Uterus (tissue), 4 donors: Measurements from ENCODE around the gene HSD3B2. TPM values are rescaled to one million over a fixed set of nuclear protein-coding genes. Genes with fewer than 3 reads are reported as not detected.

Experiments used
- DNase-seq, 2 donors: peaks; one replicate each; pipeline ENCODE4 v3.0.0-alpha.2; 2019 to 2020
- H3K27ac ChIP-seq, 2 donors: fragments of 200-600 bp; sonication (generic); 1 replicate in 1 of 2; 2 replicates in 1 of 2; pipeline ENCODE4 v1.5.1; 2016 to 2018
- H3K27me3 ChIP-seq, 2 donors: fragments of 200-600 bp; sonication (generic); one replicate each; pipeline ENCODE4 v1.5.1; 2018 to 2019; ENCODE audit warnings: control low read depth in 1 of 2
- H3K36me3 ChIP-seq, 2 donors: fragments of 200-600 bp; sonication (generic); one replicate each; pipeline ENCODE4 v1.5.1; 2019; ENCODE audit warnings: control low read depth in 1 of 2
- H3K4me1 ChIP-seq, 2 donors: fragments of 200-600 bp; sonication (generic); one replicate each; pipeline ENCODE4 v1.5.1; 2018 to 2019; ENCODE audit warnings: control low read depth in 1 of 2
- H3K4me3 ChIP-seq, 2 donors: fragments of 200-600 bp; sonication (generic); 1 replicate in 1 of 2; 2 replicates in 1 of 2; pipeline ENCODE4 v1.5.1; 2018 to 2019; ENCODE audit warnings: mild to moderate bottlenecking in 1 of 2
- H3K9me3 ChIP-seq, 2 donors: fragments of 200-600 bp; sonication (generic); one replicate each; pipeline ENCODE4 v1.5.1; 2019; ENCODE audit warnings: control low read depth in 1 of 2
- POLR2A ChIP-seq, 2 donors: fragments of 450-650 bp; IDR thresholded peaks; one replicate each; pipeline ENCODE4 v1.6.1; 2016; ENCODE audit warnings: antibody characterized with exemption in 2 of 2, mild to moderate bottlenecking in 1 of 2, moderate library complexity in 1 of 2
- intact Hi-C: fragments of 100-400 bp; cut with DNase I; formaldehyde crosslinking; loops from one replicate; pipeline ENCODE4 v1.15.1; 2023; ENCODE audit warnings: low total_unique reads
- total RNA-seq, 4 donors: library from RNA; depleted of rRNA in 3 of 4; stranded (reverse); fragments of >200 nt in 3 of 4; gene quantifications; one replicate each; pipeline versions ENCODE4 v1.1.0 to v1.2.4, GENCODE V29; 2014 to 2023
- TF ChIP-seq, protein P1 (sequence below), 4 experiments: fragments of 200-600 bp in 2 of 4; fragments of 450-650 bp in 2 of 4; sonication (generic) in 2 of 4; IDR thresholded peaks; one replicate each; pipeline ENCODE4 v1.5.1; 2016 to 2019; ENCODE audit warnings: antibody characterized with exemption in 4 of 4, mild to moderate bottlenecking in 2 of 4, moderate library complexity in 1 of 4
- donor health status: DM: yes; HTN: yes; CAD: no.

HSD3B2 gene
- total RNA-seq, 4 donors from 2014 or later = 0.49 TPM; not detected in 3

DNA sequence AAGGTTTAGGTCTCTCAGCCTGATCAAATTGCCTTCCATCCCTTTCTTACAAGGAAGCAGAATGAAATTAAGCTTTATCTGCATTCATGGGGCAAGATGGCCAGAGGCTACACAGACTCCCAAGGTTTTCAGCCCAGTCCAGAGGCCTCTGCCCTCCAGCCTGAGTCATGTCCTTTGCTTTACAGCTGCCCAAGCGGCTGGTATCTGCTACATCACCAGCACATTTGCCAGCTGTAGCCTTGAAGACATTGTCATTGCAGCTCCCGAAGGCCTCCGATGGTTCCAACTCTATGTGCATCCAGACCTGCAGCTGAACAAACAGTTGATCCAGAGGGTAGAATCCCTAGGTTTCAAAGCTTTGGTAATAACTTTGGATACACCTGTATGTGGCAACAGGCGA, 30.4 kb upstream of the HSD3B2 start:
- TF ChIP-seq, protein P1, sequence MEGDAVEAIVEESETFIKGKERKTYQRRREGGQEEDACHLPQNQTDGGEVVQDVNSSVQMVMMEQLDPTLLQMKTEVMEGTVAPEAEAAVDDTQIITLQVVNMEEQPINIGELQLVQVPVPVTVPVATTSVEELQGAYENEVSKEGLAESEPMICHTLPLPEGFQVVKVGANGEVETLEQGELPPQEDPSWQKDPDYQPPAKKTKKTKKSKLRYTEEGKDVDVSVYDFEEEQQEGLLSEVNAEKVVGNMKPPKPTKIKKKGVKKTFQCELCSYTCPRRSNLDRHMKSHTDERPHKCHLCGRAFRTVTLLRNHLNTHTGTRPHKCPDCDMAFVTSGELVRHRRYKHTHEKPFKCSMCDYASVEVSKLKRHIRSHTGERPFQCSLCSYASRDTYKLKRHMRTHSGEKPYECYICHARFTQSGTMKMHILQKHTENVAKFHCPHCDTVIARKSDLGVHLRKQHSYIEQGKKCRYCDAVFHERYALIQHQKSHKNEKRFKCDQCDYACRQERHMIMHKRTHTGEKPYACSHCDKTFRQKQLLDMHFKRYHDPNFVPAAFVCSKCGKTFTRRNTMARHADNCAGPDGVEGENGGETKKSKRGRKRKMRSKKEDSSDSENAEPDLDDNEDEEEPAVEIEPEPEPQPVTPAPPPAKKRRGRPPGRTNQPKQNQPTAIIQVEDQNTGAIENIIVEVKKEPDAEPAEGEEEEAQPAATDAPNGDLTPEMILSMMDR (IDR thresholded peaks at IDR 0.05) = no peak
- TF ChIP-seq POLR2A (IDR thresholded peaks at IDR 0.05) = no peak
- Histone ChIP-seq H3K4me3 (no peak overlapping the region), H3K27ac (no peak overlapping the region), H3K27me3 (no peaks in the 10 kb centered on the region), H3K4me1 (no peaks in the 10 kb centered on the region), H3K36me3 (no peaks in the 10 kb centered on the region), H3K9me3 (no peaks in the 10 kb centered on the region)
- DNase-seq = no peak
- intact Hi-C loops = no loop called here

DNA sequence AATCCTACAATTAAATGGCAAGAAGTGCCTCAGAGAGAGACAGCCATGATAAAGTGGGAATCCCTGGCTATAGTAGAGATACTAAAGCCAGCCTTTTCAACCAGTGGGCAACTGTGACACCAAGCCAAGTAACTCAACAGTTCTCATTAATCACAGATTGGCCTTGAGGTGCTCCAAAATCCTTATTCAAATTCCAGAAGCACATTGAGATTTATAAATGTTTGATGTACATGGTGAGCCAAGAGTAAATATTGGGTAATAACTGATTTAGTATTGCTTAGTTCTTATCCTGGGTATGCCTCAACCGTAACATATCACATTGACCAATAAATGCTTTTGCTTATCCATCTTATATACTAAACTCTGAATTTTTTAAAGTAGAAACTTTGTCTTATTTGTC, 29.3 kb upstream of the HSD3B2 start:
- TF ChIP-seq, protein P1 (IDR thresholded peaks at IDR 0.05) = no peak
- no peak for TF ChIP-seq POLR2A (IDR thresholded peaks at IDR 0.05)
- Histone ChIP-seq H3K9me3 (no peaks in the 10 kb centered on the region), H3K27ac (no peak overlapping the region), H3K4me1 (no peaks in the 10 kb centered on the region), H3K27me3 (no peaks in the 10 kb centered on the region), H3K36me3 (no peaks in the 10 kb centered on the region), H3K4me3 (no peak overlapping the region)
- intact Hi-C loops = no loop called here
- DNase-seq = no peak

DNA sequence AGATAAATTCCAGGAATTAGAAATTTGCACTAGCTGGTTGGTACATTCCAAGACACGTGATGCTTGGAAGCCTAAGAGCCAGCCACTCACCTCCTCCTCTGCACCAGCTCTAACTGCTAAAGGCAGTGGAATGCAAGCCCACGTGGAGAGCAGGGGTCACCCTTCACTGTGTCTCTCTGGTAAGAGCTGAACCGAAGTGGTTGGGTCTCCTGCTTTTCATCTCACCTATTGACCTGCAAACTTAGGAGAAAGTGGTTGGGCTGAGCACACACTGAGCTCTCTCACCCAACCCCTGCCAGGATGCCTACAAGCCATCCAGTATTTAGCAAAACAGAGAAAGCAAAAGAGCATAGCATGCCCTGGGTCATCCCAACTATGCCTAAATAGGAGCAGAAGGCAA, 27.1 kb upstream of the HSD3B2 start:
- H3K4me3 ChIP-seq = no peak overlapping the region
- no peaks in the 10 kb centered on the region for H3K27me3 ChIP-seq
- intact Hi-C loops = no loop called here
- H3K36me3 ChIP-seq = no peaks in the 10 kb centered on the region
- no peak overlapping the region for H3K27ac ChIP-seq
- DNase-seq = no peak
- no peak for TF ChIP-seq POLR2A (IDR thresholded peaks at IDR 0.05)
- H3K4me1 ChIP-seq = no peaks in the 10 kb centered on the region
- no peaks in the 10 kb centered on the region for H3K9me3 ChIP-seq

DNA sequence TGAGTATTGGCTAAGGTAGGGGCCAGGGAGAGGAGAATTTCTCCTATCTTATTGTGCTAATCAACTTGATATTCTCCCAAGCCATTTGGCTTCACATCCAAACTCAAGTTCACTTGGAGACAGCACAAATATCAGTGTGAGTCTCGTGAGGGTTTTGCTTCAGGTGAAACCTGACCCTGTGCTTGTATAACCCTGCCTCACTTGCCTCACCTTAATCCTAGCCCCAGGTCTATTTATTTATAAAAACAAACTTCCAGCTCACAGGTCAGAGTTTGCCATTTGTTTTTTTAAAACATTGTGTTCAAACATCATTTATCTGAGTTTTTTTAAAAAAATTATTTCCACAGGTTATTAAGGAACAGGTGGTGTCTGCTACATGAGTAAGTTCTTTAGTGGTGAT, 26.5 kb upstream of the HSD3B2 start:
- intact Hi-C loops = no loop called here

DNA sequence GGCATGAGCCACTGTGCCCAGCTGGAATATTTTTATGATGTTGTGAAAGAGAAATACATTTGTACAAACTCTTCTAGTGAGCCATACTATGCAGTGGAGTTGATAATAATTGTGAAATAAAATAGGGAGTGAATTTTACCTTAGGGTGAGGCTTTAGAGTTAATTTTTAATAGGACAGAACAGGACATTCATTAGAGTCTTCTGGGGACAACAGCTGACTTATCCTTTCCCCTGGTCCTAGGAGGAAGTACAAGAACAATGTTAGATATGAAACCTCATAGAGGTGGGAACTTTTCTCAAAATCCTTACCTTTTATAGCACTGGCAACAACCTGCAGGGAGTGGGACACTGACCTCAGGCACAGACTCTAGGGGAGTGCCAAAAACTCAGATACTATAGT, 24.4 kb upstream of the HSD3B2 start:
- Histone ChIP-seq H3K4me3 (no peak overlapping the region), H3K27me3 (no peaks in the 10 kb centered on the region), H3K9me3 (no peaks in the 10 kb centered on the region), H3K4me1 (no peaks in the 10 kb centered on the region), H3K36me3 (no peaks in the 10 kb centered on the region), H3K27ac (no peak overlapping the region)
- TF ChIP-seq, protein P1 (IDR thresholded peaks at IDR 0.05) = no peak
- TF ChIP-seq POLR2A (IDR thresholded peaks at IDR 0.05) = no peak
- no peak for DNase-seq
- intact Hi-C loops = no loop called here

More for the DNA sequence above, 26.5 kb upstream of the HSD3B2 start:
- no peak for TF ChIP-seq POLR2A (IDR thresholded peaks at IDR 0.05)
- TF ChIP-seq, protein P1 (IDR thresholded peaks at IDR 0.05) = no peak
- H3K9me3 ChIP-seq = no peaks in the 10 kb centered on the region
- H3K4me1 ChIP-seq = no peaks in the 10 kb centered on the region
- no peak overlapping the region for H3K27ac ChIP-seq
- H3K27me3 ChIP-seq = no peaks in the 10 kb centered on the region
- no peaks in the 10 kb centered on the region for H3K36me3 ChIP-seq
- DNase-seq = no peak
- H3K4me3 ChIP-seq = no peak overlapping the region

DNA sequence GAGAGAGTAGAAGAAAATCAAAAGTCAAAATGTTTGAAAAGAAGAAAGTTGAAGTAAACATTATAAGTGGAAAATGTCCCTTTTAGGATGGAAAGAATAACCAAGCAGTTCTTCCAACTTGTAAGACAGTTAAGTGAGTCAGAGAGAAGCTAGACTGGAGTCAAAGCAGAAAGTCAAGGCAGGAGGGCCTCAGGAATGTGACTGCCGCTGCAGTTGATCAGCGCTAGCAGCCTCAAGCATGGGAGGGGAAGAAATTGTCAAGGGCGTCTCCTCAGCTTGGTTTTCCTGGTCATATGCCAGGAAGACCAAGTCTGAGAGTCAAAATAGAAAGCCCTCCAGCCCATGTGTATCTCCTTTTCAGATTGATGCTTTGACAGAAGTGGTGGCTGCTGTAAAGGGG, 23.2 kb upstream of the HSD3B2 start:
- no peak overlapping the region for H3K4me3 ChIP-seq
- H3K36me3 ChIP-seq = no peaks in the 10 kb centered on the region
- intact Hi-C loops = no loop called here
- H3K9me3 ChIP-seq = no peaks in the 10 kb centered on the region
- no peak for DNase-seq
- H3K4me1 ChIP-seq = no peaks in the 10 kb centered on the region
- no peaks in the 10 kb centered on the region for H3K27me3 ChIP-seq
- H3K27ac ChIP-seq = no peak overlapping the region
- TF ChIP-seq, protein P1 (IDR thresholded peaks at IDR 0.05) = no peak
